Measurements from ENCODE around the gene TAF1. TPM values are rescaled to one million over a fixed set of nuclear protein-coding genes. Genes with fewer than 3 reads are reported as not detected.
"Not testable (repeated sequence)": the region's sequence is repeated elsewhere in the genome, so short reads cannot be mapped to it uniquely, and the experiment has no call there.

Gene TAF1, protein sequence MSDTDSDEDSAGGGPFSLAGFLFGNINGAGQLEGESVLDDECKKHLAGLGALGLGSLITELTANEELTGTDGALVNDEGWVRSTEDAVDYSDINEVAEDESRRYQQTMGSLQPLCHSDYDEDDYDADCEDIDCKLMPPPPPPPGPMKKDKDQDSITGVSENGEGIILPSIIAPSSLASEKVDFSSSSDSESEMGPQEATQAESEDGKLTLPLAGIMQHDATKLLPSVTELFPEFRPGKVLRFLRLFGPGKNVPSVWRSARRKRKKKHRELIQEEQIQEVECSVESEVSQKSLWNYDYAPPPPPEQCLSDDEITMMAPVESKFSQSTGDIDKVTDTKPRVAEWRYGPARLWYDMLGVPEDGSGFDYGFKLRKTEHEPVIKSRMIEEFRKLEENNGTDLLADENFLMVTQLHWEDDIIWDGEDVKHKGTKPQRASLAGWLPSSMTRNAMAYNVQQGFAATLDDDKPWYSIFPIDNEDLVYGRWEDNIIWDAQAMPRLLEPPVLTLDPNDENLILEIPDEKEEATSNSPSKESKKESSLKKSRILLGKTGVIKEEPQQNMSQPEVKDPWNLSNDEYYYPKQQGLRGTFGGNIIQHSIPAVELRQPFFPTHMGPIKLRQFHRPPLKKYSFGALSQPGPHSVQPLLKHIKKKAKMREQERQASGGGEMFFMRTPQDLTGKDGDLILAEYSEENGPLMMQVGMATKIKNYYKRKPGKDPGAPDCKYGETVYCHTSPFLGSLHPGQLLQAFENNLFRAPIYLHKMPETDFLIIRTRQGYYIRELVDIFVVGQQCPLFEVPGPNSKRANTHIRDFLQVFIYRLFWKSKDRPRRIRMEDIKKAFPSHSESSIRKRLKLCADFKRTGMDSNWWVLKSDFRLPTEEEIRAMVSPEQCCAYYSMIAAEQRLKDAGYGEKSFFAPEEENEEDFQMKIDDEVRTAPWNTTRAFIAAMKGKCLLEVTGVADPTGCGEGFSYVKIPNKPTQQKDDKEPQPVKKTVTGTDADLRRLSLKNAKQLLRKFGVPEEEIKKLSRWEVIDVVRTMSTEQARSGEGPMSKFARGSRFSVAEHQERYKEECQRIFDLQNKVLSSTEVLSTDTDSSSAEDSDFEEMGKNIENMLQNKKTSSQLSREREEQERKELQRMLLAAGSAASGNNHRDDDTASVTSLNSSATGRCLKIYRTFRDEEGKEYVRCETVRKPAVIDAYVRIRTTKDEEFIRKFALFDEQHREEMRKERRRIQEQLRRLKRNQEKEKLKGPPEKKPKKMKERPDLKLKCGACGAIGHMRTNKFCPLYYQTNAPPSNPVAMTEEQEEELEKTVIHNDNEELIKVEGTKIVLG (N-terminal part only)
- total RNA-seq = 10 to 100 TPM; 27.1 to 67.9 TPM

DNA sequence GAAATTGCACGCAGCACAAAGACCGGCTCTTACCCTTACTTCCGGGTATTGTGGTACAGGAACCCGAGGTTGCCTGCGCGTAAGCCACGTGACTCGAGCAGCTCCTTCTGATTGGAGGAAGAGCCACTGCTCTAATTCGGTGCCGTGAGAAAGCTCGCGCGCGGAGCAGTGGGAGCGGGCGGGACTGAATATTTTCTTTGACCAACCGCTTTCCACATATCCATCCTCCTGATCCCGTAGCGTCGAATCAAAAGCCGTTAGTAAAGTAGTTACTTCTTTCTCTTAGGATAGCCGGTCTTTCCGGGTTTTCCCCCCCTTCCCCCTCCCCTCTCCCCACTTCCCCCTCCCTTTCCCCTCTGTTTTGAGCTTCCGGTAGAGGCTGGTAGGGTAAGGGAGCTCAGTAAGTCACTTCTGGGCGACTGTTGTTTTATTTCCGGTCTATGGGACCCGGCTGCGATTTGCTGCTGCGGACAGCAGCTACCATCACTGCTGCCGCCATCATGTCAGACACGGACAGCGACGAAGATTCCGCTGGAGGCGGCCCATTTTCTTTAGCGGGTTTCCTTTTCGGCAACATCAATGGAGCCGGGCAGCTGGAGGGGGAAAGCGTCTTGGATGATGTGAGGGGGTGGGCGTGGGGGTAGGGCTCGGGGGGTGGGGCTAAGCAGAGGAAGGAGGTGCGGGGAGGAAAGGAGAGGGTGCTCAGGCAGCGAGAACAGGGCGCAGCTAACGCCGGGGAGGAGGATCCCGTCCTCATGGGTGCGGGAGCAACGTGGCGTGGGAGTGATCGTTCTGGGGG, at the start of gene TAF1:
Gene TAF1, plus strand, starts transcription at position 483 of the 799 bp plus-strand sequence. Its CDS starts 18 bp downstream, at position 501.
- Histone ChIP-seq H3K27ac (peak within 1 kb of the TSS; percentile 77 to 79), H3K4me1 (replicated peaks) (no peaks in the 10 kb centered on the region), H3K36me3 (no peaks in the 10 kb centered on the region), H3K27me3 (replicated peaks; ENCODE audit: insufficient read depth) (no peaks in the 10 kb centered on the region), H3K9me3 (no peaks in the 10 kb centered on the region), H3K4me3 (peak within 1 kb of the TSS; percentile 46 to 51)
- TF ChIP-seq, protein P1, sequence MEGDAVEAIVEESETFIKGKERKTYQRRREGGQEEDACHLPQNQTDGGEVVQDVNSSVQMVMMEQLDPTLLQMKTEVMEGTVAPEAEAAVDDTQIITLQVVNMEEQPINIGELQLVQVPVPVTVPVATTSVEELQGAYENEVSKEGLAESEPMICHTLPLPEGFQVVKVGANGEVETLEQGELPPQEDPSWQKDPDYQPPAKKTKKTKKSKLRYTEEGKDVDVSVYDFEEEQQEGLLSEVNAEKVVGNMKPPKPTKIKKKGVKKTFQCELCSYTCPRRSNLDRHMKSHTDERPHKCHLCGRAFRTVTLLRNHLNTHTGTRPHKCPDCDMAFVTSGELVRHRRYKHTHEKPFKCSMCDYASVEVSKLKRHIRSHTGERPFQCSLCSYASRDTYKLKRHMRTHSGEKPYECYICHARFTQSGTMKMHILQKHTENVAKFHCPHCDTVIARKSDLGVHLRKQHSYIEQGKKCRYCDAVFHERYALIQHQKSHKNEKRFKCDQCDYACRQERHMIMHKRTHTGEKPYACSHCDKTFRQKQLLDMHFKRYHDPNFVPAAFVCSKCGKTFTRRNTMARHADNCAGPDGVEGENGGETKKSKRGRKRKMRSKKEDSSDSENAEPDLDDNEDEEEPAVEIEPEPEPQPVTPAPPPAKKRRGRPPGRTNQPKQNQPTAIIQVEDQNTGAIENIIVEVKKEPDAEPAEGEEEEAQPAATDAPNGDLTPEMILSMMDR (IDR thresholded peaks at IDR 0.05) = no peak
- TF ChIP-seq POLR2AphosphoS5 (IDR thresholded peaks at IDR 0.05) = peak; percentile 72
- 0% methylated on average over 30 of the region's 51 CpGs for WGBS
- DNase-seq (ENCODE audit: low spot score) = peak; percentile 92
- intact Hi-C loops (cut with DNase I) = loop anchor here (5.0 to 10.0 kb wide), 2 partner anchors 81 to 114 kb away; partner anchors contain the start of genes NONO and ZMYM3

DNA sequence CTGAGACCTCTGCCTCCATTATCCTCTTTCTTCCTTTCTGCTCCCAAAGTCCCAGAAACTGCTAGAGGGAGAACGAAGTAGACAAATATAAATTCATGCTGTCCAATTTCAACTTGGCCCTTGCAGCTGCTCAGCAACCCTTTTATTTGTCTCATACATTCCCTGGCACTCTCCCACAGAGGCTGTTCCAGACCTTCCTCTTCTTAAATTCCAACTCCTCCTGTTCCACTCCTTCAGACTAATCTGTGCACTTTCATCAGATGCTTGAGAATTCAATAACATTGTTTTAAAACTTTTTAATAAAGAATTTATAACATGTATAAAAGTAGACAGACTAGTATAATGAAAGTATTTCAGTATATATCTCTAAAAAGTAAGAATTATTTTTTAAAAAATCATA, 49.2 kb upstream of the TAF1 start:
- H3K27ac ChIP-seq; intact Hi-C loops (cut with DNase I); H3K36me3 ChIP-seq; H3K27me3 ChIP-seq (replicated peaks; ENCODE audit: insufficient read depth); H3K4me1 ChIP-seq (replicated peaks); H3K9me3 ChIP-seq; H3K4me3 ChIP-seq; DNase-seq (ENCODE audit: low spot score): not testable (repeated sequence)
- WGBS = 0% methylated on average over 1 of the region's 1 CpG

DNA sequence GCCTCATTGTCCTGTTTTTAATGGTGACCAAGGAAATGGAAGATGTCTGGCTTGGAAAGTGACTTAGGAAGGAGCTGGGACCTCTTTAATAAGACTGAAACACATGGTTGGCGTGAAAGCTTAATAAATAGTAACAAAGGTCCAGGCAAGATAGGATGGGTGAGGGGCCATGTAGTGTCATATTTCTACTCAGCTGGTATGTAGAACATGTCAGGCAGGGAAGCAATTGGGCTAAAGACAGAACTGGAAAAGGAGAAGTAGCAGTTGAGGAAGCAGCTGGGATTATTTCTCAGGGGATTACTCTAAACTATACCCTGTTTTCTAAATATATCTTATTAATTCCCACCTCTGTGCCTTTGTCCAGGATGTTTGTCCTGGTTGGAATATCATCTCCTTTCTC, 46.0 kb upstream of the TAF1 start:
- TF ChIP-seq POLR2AphosphoS5 (IDR thresholded peaks at IDR 0.05) (no peak), POLR2A (IDR thresholded peaks at IDR 0.05) (no peak)
- TF ChIP-seq, protein P1 (IDR thresholded peaks at IDR 0.05) = no peak
- Histone ChIP-seq H3K4me1 (replicated peaks) (no peaks in the 10 kb centered on the region), H3K27ac (no peak overlapping the region), H3K36me3 (no peaks in the 10 kb centered on the region), H3K27me3 (replicated peaks; ENCODE audit: insufficient read depth) (no peaks in the 10 kb centered on the region), H3K9me3 (no peaks in the 10 kb centered on the region), H3K4me3 (no peak overlapping the region)
- intact Hi-C loops (cut with DNase I) = no loop called here
- DNase-seq (ENCODE audit: low spot score) = no peak
- 78% methylated on average over 1 of the region's 1 CpG for WGBS

DNA sequence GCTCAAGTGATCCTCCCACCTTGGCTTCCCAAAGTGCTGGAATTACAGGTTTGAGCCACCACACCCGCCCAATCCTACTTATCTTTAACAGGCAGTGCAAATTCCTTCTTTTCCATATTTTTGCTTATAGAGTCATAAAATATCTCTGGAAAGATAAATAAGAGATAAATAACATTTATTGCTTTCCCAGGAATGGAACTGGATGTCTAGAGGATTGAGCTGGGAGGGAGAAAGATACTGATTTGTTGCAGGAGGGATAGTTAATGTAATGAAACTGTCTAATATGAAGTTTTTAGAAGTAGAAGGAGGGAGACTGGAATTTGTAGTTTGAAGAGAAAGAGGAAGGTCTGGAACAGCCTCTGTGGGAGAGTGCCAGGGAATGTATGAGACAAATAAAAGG, 44.4 kb upstream of the TAF1 start:
- intact Hi-C loops (cut with DNase I) = no loop called here
- no peaks in the 10 kb centered on the region for H3K27me3 ChIP-seq (replicated peaks; ENCODE audit: insufficient read depth)
- no peak for DNase-seq (ENCODE audit: low spot score)
- 40% methylated on average over 1 of the region's 1 CpG for WGBS
- H3K4me1 ChIP-seq (replicated peaks) = no peaks in the 10 kb centered on the region
- H3K36me3 ChIP-seq = no peaks in the 10 kb centered on the region
- TF ChIP-seq POLR2AphosphoS5 (IDR thresholded peaks at IDR 0.05) (no peak), POLR2A (IDR thresholded peaks at IDR 0.05) (no peak)
- TF ChIP-seq, protein P1 (IDR thresholded peaks at IDR 0.05) = no peak
- no peaks in the 10 kb centered on the region for H3K9me3 ChIP-seq
- H3K4me3 ChIP-seq = no peak overlapping the region
- H3K27ac ChIP-seq = no peak overlapping the region

DNA sequence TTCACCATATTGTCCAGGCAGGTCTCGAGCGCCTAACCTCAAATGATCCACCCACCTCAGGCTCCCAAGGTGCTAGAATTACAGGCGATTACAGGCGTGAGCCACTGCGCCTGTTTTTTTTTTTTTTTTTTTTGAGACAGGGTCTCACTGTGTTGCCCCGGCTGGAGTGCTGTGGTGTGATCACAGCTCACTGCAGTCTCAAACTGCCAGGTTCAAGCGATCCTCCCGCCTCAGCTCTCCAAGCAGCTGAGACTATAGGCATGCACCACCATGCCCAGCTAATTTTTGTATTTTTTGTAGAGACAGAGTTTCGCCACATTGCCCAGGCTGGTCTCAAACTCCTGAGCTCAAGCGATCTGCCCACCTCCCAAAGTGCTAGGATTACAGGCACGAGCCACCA, 41.7 kb upstream of the TAF1 start:
- DNase-seq (ENCODE audit: low spot score); H3K4me3 ChIP-seq; H3K9me3 ChIP-seq; H3K27ac ChIP-seq; H3K4me1 ChIP-seq (replicated peaks); H3K36me3 ChIP-seq; H3K27me3 ChIP-seq (replicated peaks; ENCODE audit: insufficient read depth); intact Hi-C loops (cut with DNase I): not testable (repeated sequence)
- 98% methylated on average over 11 of the region's 11 CpGs for WGBS

All from prostate gland (tissue), 2 donors.